Fibroblast of lung (primary cell): ENCODE data around the gene FSTL1.

Experiments used
- EZH2 ChIP-seq: IDR thresholded peaks from 2 replicates; pipeline ENCODE4 v1.5.1; 2012; ENCODE audit warnings: low read length, control low read depth, mild to moderate bottlenecking; ENCODE audit errors: missing control alignments
- TF ChIP-seq, protein P1 (sequence below), 2 donors: IDR thresholded peaks in 1 of 2; conservative IDR thresholded peaks in 1 of 2; 1 replicate in 1 of 2; 2 replicates in 1 of 2; pipeline ENCODE4 v1.5.1; 2011 to 2012; ENCODE audit warnings: low read length in 2 of 2, control low read depth in 1 of 2, inconsistent platforms in 1 of 2, low read depth in 1 of 2, mild to moderate bottlenecking in 1 of 2

- TF ChIP-seq, protein P1, sequence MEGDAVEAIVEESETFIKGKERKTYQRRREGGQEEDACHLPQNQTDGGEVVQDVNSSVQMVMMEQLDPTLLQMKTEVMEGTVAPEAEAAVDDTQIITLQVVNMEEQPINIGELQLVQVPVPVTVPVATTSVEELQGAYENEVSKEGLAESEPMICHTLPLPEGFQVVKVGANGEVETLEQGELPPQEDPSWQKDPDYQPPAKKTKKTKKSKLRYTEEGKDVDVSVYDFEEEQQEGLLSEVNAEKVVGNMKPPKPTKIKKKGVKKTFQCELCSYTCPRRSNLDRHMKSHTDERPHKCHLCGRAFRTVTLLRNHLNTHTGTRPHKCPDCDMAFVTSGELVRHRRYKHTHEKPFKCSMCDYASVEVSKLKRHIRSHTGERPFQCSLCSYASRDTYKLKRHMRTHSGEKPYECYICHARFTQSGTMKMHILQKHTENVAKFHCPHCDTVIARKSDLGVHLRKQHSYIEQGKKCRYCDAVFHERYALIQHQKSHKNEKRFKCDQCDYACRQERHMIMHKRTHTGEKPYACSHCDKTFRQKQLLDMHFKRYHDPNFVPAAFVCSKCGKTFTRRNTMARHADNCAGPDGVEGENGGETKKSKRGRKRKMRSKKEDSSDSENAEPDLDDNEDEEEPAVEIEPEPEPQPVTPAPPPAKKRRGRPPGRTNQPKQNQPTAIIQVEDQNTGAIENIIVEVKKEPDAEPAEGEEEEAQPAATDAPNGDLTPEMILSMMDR (conservative IDR thresholded peaks at IDR 0.05 in 1 of 2, IDR thresholded peaks at IDR 0.05 in 1 of 2; ENCODE audit: low read depth in 1 of 2, low read length in 2 of 2) = no peak
- TF ChIP-seq EZH2 = no peak
These were observed 842 bp downstream of the FSTL1 start for GRCh38 chr3:120449701-120450599.
